ENCODE measurements around the gene RERE.
A peak's percentile ranks its signal among the peaks of the same experiment; 100 is the strongest.

Gene RERE

GRCh38 chr1:8572106-8572505 lies 245.3 kb downstream of the RERE start:
- Histone ChIP-seq H3K36me3 (ENCODE audit: control insufficient read depth in 2 of 2, insufficient read depth in 1 of 2, low read length in 2 of 2) (no peaks in the 10 kb centered on the region), H3K9me3 (ENCODE audit: control insufficient read depth, insufficient read depth, low read depth, low read length) (no peaks in the 10 kb centered on the region), H3K27ac (ENCODE audit: extremely low read depth, low read depth, low read length) (no peak overlapping the region), H3K4me3 (ENCODE audit: low read depth, low read length) (no peak overlapping the region), H3K4me1 (ENCODE audit: control insufficient read depth, insufficient read depth, low read length) (peaks cover 17% of the 10 kb centered on the region)
- POLR2A ChIA-PET: no interaction called here
- TF ChIP-seq FEZF1 (tag by site-specific recombination; IDR thresholded peaks at IDR 0.05): 0 out of 2 replicates have a peak, but pooled peaks have one; percentile 29
- TF ChIP-seq ZNF211 (tag by site-specific recombination; IDR thresholded peaks at IDR 0.05; ENCODE audit: low read depth): no peak
- CTCF ChIA-PET: interaction anchor here (1.6 kb wide), 1 partner anchor 100 kb away, joined by 5 read pairs; no protein-coding TSS in a partner anchor

GRCh38 chr1:8571200-8571984 lies 246.0 kb downstream of the RERE start:
- H3K4me1 ChIP-seq (ENCODE audit: control insufficient read depth, insufficient read depth, low read length): peaks cover 17% of the 10 kb centered on the region
- no peaks in the 10 kb centered on the region for H3K36me3 ChIP-seq (ENCODE audit: control insufficient read depth in 2 of 2, insufficient read depth in 1 of 2, low read length in 2 of 2)
- H3K4me3 ChIP-seq (ENCODE audit: low read depth, low read length): no peak overlapping the region
- H3K9me3 ChIP-seq (ENCODE audit: control insufficient read depth, insufficient read depth, low read depth, low read length): no peaks in the 10 kb centered on the region
- ChIA-PET POLR2A (interaction anchor here (0.5 kb wide), 1 partner anchor 89 kb away, joined by 3 read pairs; no protein-coding TSS in a partner anchor), CTCF (interaction anchor here (0.6 to 3.0 kb wide), 13 partner anchors 9 to 596 kb away, joined by 3 to 24 read pairs (median 4); no protein-coding TSS in a partner anchor)
- H3K27ac ChIP-seq (ENCODE audit: extremely low read depth, low read depth, low read length): no peak overlapping the region
- peak; percentile 93 for TF ChIP-seq TCF7L2 (IDR thresholded peaks at IDR 0.05; ENCODE audit: borderline replicate concordance, low read depth, low read length)
- TF ChIP-seq HOXD13 (CRISPR knock-in tag; IDR thresholded peaks at IDR 0.05; ENCODE audit: borderline replicate concordance): no peak
- TF ChIP-seq ZNF311 (tag by site-specific recombination; IDR thresholded peaks at IDR 0.05; ENCODE audit: borderline replicate concordance): no peak
- TF ChIP-seq PRDM6 (tag by site-specific recombination; IDR thresholded peaks at IDR 0.05): peak; percentile 18; the same call in 1 of the 2 replicates
- TF ChIP-seq TRIM28 (IDR thresholded peaks at IDR 0.05; ENCODE audit: borderline replicate concordance, low read length): 0 out of 2 replicates have a peak, but pooled peaks have one; percentile 30
- no peak for TF ChIP-seq ZNF48 (tag by site-specific recombination; IDR thresholded peaks at IDR 0.05)
- TF ChIP-seq IKZF3 (tag by site-specific recombination; IDR thresholded peaks at IDR 0.05): no peak
- peak; percentile 74 for TF ChIP-seq ZBTB17 (tag by site-specific recombination; IDR thresholded peaks at IDR 0.05)
- no peak for TF ChIP-seq ZNF571 (tag by site-specific recombination; IDR thresholded peaks at IDR 0.05)
- TF ChIP-seq ZXDB (tag by site-specific recombination; IDR thresholded peaks at IDR 0.05): peak; percentile 31
- TF ChIP-seq ZNF292 (tag by site-specific recombination; IDR thresholded peaks at IDR 0.05; ENCODE audit: borderline replicate concordance, low read depth): no peak

- peaks cover 17% of the 10 kb centered on the region for H3K4me1 ChIP-seq (ENCODE audit: control insufficient read depth, insufficient read depth, low read length)
- no peaks in the 10 kb centered on the region for H3K36me3 ChIP-seq (ENCODE audit: control insufficient read depth in 2 of 2, insufficient read depth in 1 of 2, low read length in 2 of 2)
- H3K4me3 ChIP-seq (ENCODE audit: low read depth, low read length): no peak overlapping the region
- H3K9me3 ChIP-seq (ENCODE audit: control insufficient read depth, insufficient read depth, low read depth, low read length): no peaks in the 10 kb centered on the region
- CTCF ChIA-PET: interaction anchor here (0.6 to 3.0 kb wide), 15 partner anchors 9 to 596 kb away, joined by 3 to 24 read pairs (median 4); no protein-coding TSS in a partner anchor
- POLR2A ChIA-PET: no interaction called here
- no peak overlapping the region for H3K27ac ChIP-seq (ENCODE audit: extremely low read depth, low read depth, low read length)
- TF ChIP-seq ZSCAN18 (tag by site-specific recombination; IDR thresholded peaks at IDR 0.05) (no peak), ZNF19 (tag by site-specific recombination; IDR thresholded peaks at IDR 0.05; ENCODE audit: low read depth) (no peak), ZSCAN4 (tag by site-specific recombination; IDR thresholded peaks at IDR 0.05) (no peak), ZNF624 (tag by site-specific recombination; IDR thresholded peaks at IDR 0.05) (no peak), KLF16 (tag by site-specific recombination; IDR thresholded peaks at IDR 0.05) (no peak), ZNF658 (tag by site-specific recombination; IDR thresholded peaks at IDR 0.05) (no peak), REST (tag by site-specific recombination; IDR thresholded peaks at IDR 0.05) (no peak), SALL2 (tag by site-specific recombination; IDR thresholded peaks at IDR 0.05; ENCODE audit: borderline replicate concordance) (no peak), ZNF488 (tag by site-specific recombination; IDR thresholded peaks at IDR 0.05) (no peak)
These were observed 247.0 kb downstream of the RERE start for GRCh38 chr1:8570465-8570864.

All from HEK293 (cell line).